HTR-8/SVneo (cell line): Measurements from ENCODE around the gene CTNNBL1.

ENCODE experiments used
- DNase-seq: peaks from one replicate; pipeline ENCODE4 v3.0.0; 2011; ENCODE audit warnings: low spot score, mixed read lengths; ENCODE audit not compliant: insufficient read length
- FAIRE-seq: peaks from 2 replicates; lab custom pipeline; 2011; peaks lifted over from hg19 to GRCh38; lab: Jason Lieb, UNC

Gene CTNNBL1

GRCh38 chr20:37764333-37764935, 70.6 kb downstream of the CTNNBL1 start:
- DNase-seq (no peak), FAIRE-seq (peak; percentile 16)

- DNase-seq, result no peak
- FAIRE-seq, result no peak
These were observed 77.1 kb downstream of the CTNNBL1 start for GRCh38 chr20:37770908-37771307.

- FAIRE-seq (no peak), DNase-seq (no peak)
These were observed 79.5 kb downstream of the CTNNBL1 start for GRCh38 chr20:37773291-37773826.

- DNase-seq (no peak), FAIRE-seq (no peak)
These were observed 80.3 kb downstream of the CTNNBL1 start for GRCh38 chr20:37774156-37774555.

- FAIRE-seq (no peak), DNase-seq (no peak)
These were observed 81.4 kb downstream of the CTNNBL1 start for GRCh38 chr20:37775200-37775599.

GRCh38 chr20:37776049-37776448, 82.2 kb downstream of the CTNNBL1 start:
- DNase-seq (no peak), FAIRE-seq (peak; percentile 13)

- DNase-seq, result no peak
- no peak for FAIRE-seq
These were observed 82.7 kb downstream of the CTNNBL1 start for GRCh38 chr20:37776526-37776925.

GRCh38 chr20:37777012-37777950, 83.5 kb downstream of the CTNNBL1 start:
- DNase-seq (no peak), FAIRE-seq (peak; percentile 86)

GRCh38 chr20:37777988-37778659, 84.3 kb downstream of the CTNNBL1 start:
- no peak for FAIRE-seq
- no peak for DNase-seq

- no peak for FAIRE-seq
- DNase-seq, result no peak
These were observed 87.8 kb downstream of the CTNNBL1 start for GRCh38 chr20:37781626-37782025.

- FAIRE-seq (peak; percentile 62), DNase-seq (no peak)
These were observed 92.2 kb downstream of the CTNNBL1 start for GRCh38 chr20:37786043-37786442.

GRCh38 chr20:37789408-37789807, 95.6 kb downstream of the CTNNBL1 start:
- FAIRE-seq, result no peak
- DNase-seq, result no peak

- DNase-seq, result no peak
- no peak for FAIRE-seq
These were observed 97.1 kb downstream of the CTNNBL1 start for GRCh38 chr20:37790900-37791299.

GRCh38 chr20:37796121-37796520, 102.3 kb downstream of the CTNNBL1 start:
- no peak for FAIRE-seq

GRCh38 chr20:37796733-37797132, 102.9 kb downstream of the CTNNBL1 start:
- FAIRE-seq (peak; percentile 28), DNase-seq (no peak)

More at GRCh38 chr20:37796121-37796520, 102.3 kb downstream of the CTNNBL1 start:
- DNase-seq, result no peak

GRCh38 chr20:37797669-37798175, 103.9 kb downstream of the CTNNBL1 start:
- peak; percentile 44 for FAIRE-seq
- DNase-seq, result no peak

GRCh38 chr20:37798312-37798711, 104.5 kb downstream of the CTNNBL1 start:
- no peak for FAIRE-seq
- no peak for DNase-seq

GRCh38 chr20:37800618-37801017, 106.8 kb downstream of the CTNNBL1 start:
- DNase-seq (no peak), FAIRE-seq (peak; percentile 38)

- DNase-seq (no peak), FAIRE-seq (peak; percentile 46)
These were observed 108.1 kb downstream of the CTNNBL1 start for GRCh38 chr20:37801921-37802320.
